HepG2 (cell line): ENCODE results near the gene FGF10. TPM values are rescaled to one million over a fixed set of nuclear protein-coding genes. Genes with fewer than 3 reads are reported as not detected.

Source experiments
- ATAC-seq: fragments of 200-7000 bp; cut with Tn5 transposase; 3 replicates; pipeline ENCODE4 v1.9.1; 2020; ENCODE audit warnings: mild to moderate bottlenecking, moderate library complexity
- BruUV-seq: library from RNA; stranded (reverse); fragments of 400-500 nt; replicated peaks from 2 replicates; lab custom pipeline; 2021; lab: Mats Ljungman, UMichigan
- CTCF ChIA-PET: fragments of 300-600 bp; formaldehyde crosslinking; extraction: SDS; loops from one replicate; lab custom pipeline; 2021; ENCODE audit warnings: low total read pairs, inconsistent platforms, low intra/inter-chr PET ratio; lab: Yijun Ruan, JAX
- POLR2A ChIA-PET: fragments of 350-600 bp; sonication (Branson Sonifier 250); formaldehyde crosslinking; loops from one replicate; lab custom pipeline; 2020; ENCODE audit warnings: antibody characterized with exemption, inconsistent platforms; lab: Yijun Ruan, JAX
- DNase-seq: peaks from one replicate; pipeline ENCODE4 v3.0.0-alpha.2; 2015; ENCODE audit warnings: low spot score
- FAIRE-seq: peaks from 3 replicates; lab custom pipeline; 2011; peaks lifted over from hg19 to GRCh38; lab: Jason Lieb, UNC
- H2AFZ ChIP-seq: one replicate; pipeline ENCODE4 v1.6.1; 2011; ENCODE audit warnings: low read length, inconsistent platforms
- H3K27ac ChIP-seq: fragments of 300-600 bp; 3 replicates; pipeline ENCODE4 v1.8.0; 2011; ENCODE audit warnings: mixed run types, mild to moderate bottlenecking, mixed read lengths, low read length, inconsistent platforms; ENCODE audit not compliant: insufficient read depth; ENCODE audit errors: extremely low read length
- H3K27me3 ChIP-seq, 2 experiments: fragments of 200-600 bp in 1 of 2; 2 replicates in 1 of 2; 3 replicates in 1 of 2; pipeline versions ENCODE4 v1.6.0 to v1.8.0; 2011; ENCODE audit warnings: low read length in 2 of 2, mild to moderate bottlenecking in 2 of 2, moderate library complexity in 2 of 2, inconsistent platforms in 1 of 2; ENCODE audit not compliant: insufficient read depth in 2 of 2, control insufficient read depth in 1 of 2
- H3K36me3 ChIP-seq, 2 experiments: fragments of 200-600 bp in 1 of 2; replicated peaks in 1 of 2; 2 replicates in 1 of 2; 3 replicates in 1 of 2; pipeline versions ENCODE4 v1.5.1 to v1.8.0; 2011; ENCODE audit warnings: low read length in 2 of 2, inconsistent platforms in 1 of 2; ENCODE audit not compliant: insufficient read depth in 2 of 2, control insufficient read depth in 1 of 2
- H3K4me1 ChIP-seq: 2 replicates; pipeline ENCODE4 v1.5.1; 2012; ENCODE audit warnings: low read length, inconsistent platforms; ENCODE audit not compliant: insufficient read depth
- H3K4me2 ChIP-seq: 2 replicates; pipeline ENCODE4 v1.6.0; 2011; ENCODE audit warnings: low read depth, low read length, inconsistent platforms
- H3K4me3 ChIP-seq, 3 experiments: fragments of 200-600 bp in 1 of 3; sonication (generic), shearing (Covaris generic) in 1 of 3; replicated peaks in 1 of 3; 2 replicates each; pipeline ENCODE4 v1.5.1; 2011 to 2016; ENCODE audit warnings: low read length in 3 of 3, inconsistent platforms in 2 of 3, low read depth in 2 of 3, mild to moderate bottlenecking in 2 of 3, control low read depth in 1 of 3, mixed read lengths in 1 of 3; ENCODE audit not compliant: insufficient read depth in 1 of 3
- H3K79me2 ChIP-seq: one replicate; pipeline ENCODE4 v1.6.1; 2011; ENCODE audit warnings: low read length, inconsistent platforms; ENCODE audit not compliant: insufficient read depth
- H3K9ac ChIP-seq: 2 replicates; pipeline ENCODE4 v1.6.0; 2011; ENCODE audit warnings: mild to moderate bottlenecking, low read depth, low read length, inconsistent platforms; ENCODE audit not compliant: insufficient read depth
- H3K9me3 ChIP-seq: 2 replicates; pipeline ENCODE4 v1.5.1; 2012; ENCODE audit warnings: mild to moderate bottlenecking, low read length
- H4K20me1 ChIP-seq: 2 replicates; pipeline ENCODE4 v1.6.0; 2011; ENCODE audit warnings: inconsistent platforms, mild to moderate bottlenecking, low read length, moderate library complexity; ENCODE audit not compliant: insufficient read depth
- ATRX ChIP-seq: sonication (generic); formaldehyde crosslinking; IDR thresholded peaks from 2 replicates; pipeline ENCODE4 v1.4.0; 2020; ENCODE audit warnings: missing genetic modification reagents, borderline replicate concordance
- CREB1 ChIP-seq, 2 experiments: fragments of 450-650 bp in 1 of 2; IDR thresholded peaks; 2 replicates each; pipeline ENCODE4 v1.6.1; 2016 to 2017; ENCODE audit warnings: control low read depth in 1 of 2, mild to moderate bottlenecking in 1 of 2, missing compliant biosample characterization in 1 of 2, missing genetic modification characterization in 1 of 2
- HCFC1 ChIP-seq: fragments of 150-350 bp; IDR thresholded peaks from 2 replicates; pipeline ENCODE4 v1.6.1; 2014; ENCODE audit warnings: low read depth, low read length
- HOXA7 ChIP-seq: sonication (generic); formaldehyde crosslinking; IDR thresholded peaks from 2 replicates; pipeline ENCODE4 v1.8.1; 2022; ENCODE audit warnings: mild to moderate bottlenecking, missing genetic modification reagents, moderate library complexity
- ISX ChIP-seq: sonication (generic); formaldehyde crosslinking; conservative IDR thresholded peaks from 2 replicates; pipeline ENCODE4 v1.5.0; 2020; ENCODE audit warnings: missing genetic modification reagents
- MEIS1 ChIP-seq: sonication (generic); formaldehyde crosslinking; IDR thresholded peaks from 2 replicates; pipeline ENCODE4 v1.9.0; 2021; ENCODE audit warnings: mild to moderate bottlenecking, missing genetic modification reagents, moderate library complexity, borderline replicate concordance
- NPAS2 ChIP-seq: sonication (generic); formaldehyde crosslinking; IDR thresholded peaks from 2 replicates; pipeline ENCODE4 v1.8.0; 2022; ENCODE audit warnings: mild to moderate bottlenecking, missing genetic modification reagents, borderline replicate concordance
- PRMT3 ChIP-seq: sonication (generic); formaldehyde crosslinking; IDR thresholded peaks from 2 replicates; pipeline ENCODE4 v1.8.1; 2022; ENCODE audit warnings: low read depth, mild to moderate bottlenecking, moderate library complexity, missing genetic modification reagents, borderline replicate concordance
- RXRB ChIP-seq: IDR thresholded peaks from 2 replicates; pipeline ENCODE4 v1.6.1; 2016; ENCODE audit warnings: borderline replicate concordance, missing genetic modification reagents, missing compliant biosample characterization
- SCMH1 ChIP-seq: sonication (generic); formaldehyde crosslinking; IDR thresholded peaks from 2 replicates; pipeline ENCODE4 v1.9.0; 2021; ENCODE audit warnings: missing genetic modification reagents, mild to moderate bottlenecking, borderline replicate concordance
- ZNF576 ChIP-seq: sonication (generic); formaldehyde crosslinking; IDR thresholded peaks from 2 replicates; pipeline ENCODE4 v1.4.0; 2020; ENCODE audit warnings: mild to moderate bottlenecking, missing genetic modification reagents
- ZSCAN20 ChIP-seq: sonication (generic); formaldehyde crosslinking; IDR thresholded peaks from 2 replicates; pipeline ENCODE4 v1.4.0; 2020; ENCODE audit warnings: missing genetic modification reagents, mild to moderate bottlenecking, borderline replicate concordance
- WGBS: methylation state at CpG from one replicate; pipeline ENCODE4 v1.1.6; 2017; ENCODE audit warnings: low lambda C conversion rate; 5-methylcytosine and 5-hydroxymethylcytosine counted together
- in situ Hi-C: cut with HindIII; loops from 2 replicates; pipeline ENCODE4 v1.10.0; 2017; ENCODE audit warnings: low pct_unique_long_range_greater_than_20kb; ENCODE audit not compliant: extremely low pct_ligation_motif_present
- intact Hi-C: fragments of 100-400 bp; cut with micrococcal nuclease; formaldehyde crosslinking; loops from one replicate; pipeline ENCODE4 v1.10.0; 2022; ENCODE audit not compliant: unreplicated experiment
- polyA plus RNA-seq, 8 experiments: library from polyadenylated mRNA; depleted of rRNA in 3 of 8; stranded (reverse) in 7 of 8; unstranded in 1 of 8; fragments of >200 nt; fragmentation: Illumina TruSeq in 4 of 8; extraction: Trizol in 4 of 8; gene quantifications; 2 replicates each; pipeline versions ENCODE4 v1.2.1 to v1.2.3, GENCODE V29; 2011 to 2016; ENCODE audit warnings: low read depth in 4 of 8, missing spikeins in 1 of 8, mixed read lengths in 1 of 8; ENCODE audit not compliant: insufficient read depth in 1 of 8
- total RNA-seq, 5 experiments: library from RNA; depleted of rRNA; stranded (reverse); fragments of >200 nt; fragmentation: Illumina TruSeq; extraction: Trizol; gene quantifications; 2 replicates each; pipeline ENCODE4 v1.2.3, GENCODE V29; 2016; ENCODE audit warnings: low read depth in 1 of 5
- TF ChIP-seq, protein P1 (sequence below): sonication (generic); formaldehyde crosslinking; IDR thresholded peaks from 2 replicates; pipeline ENCODE4 v1.4.0; 2020; ENCODE audit warnings: missing genetic modification reagents

FGF10 gene
- total and polyA plus RNA-seq, 2 of the 13 experiments (the other 11 are each of a cell fraction or from before 2014, with no cell fraction given), result not detected

DNA sequence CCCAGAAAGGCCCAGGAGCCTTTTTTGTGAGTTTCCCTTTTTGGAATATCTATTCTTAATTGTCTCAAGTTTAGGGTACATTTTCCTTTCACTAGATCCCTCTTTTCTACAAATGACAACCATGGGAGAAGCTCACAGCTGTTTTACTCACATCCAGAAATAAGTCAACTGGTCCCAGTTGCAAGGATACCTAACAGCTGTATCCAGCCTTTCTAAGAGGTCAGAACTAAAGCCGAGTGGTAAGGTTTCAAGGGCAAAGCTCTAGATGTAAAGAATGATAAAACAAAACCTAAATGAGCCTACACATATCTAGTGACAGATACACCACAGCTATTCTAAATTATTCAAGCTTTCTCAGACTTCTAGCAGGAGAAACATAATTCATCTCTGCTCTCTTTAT lies 4.4 kb downstream of the FGF10 start:
- H3K36me3 ChIP-seq, result no peaks in the 10 kb centered on the region
- peaks cover 0 to 25% of the 10 kb centered on the region in 2 experiments; a peak in 4 of 5 replicates for H3K27me3 ChIP-seq
- H3K4me1 ChIP-seq, result no peaks in the 10 kb centered on the region
- H3K27ac ChIP-seq, result no peak overlapping the region
- DNase-seq (no peak), FAIRE-seq (no peak), ATAC-seq (no peak)
- CTCF ChIA-PET, result no interaction called here
- 6% methylated on average over 1 of the region's 1 CpG for WGBS
- TF ChIP-seq NPAS2 (CRISPR knock-in tag), result no peak
- POLR2A ChIA-PET, result no interaction called here
- H3K4me3 ChIP-seq, result no peak overlapping the region
- no peak overlapping the region for H3K4me2 ChIP-seq
- no peaks in the 10 kb centered on the region for H3K9me3 ChIP-seq
- no TSS peak for BruUV-seq
- no peak overlapping the region for H3K9ac ChIP-seq
- H4K20me1 ChIP-seq, result no peaks in the 10 kb centered on the region
- in situ Hi-C loops (no loop called here), intact Hi-C loops (no loop called here)
- H2AFZ ChIP-seq, result no peak overlapping the region
- no peaks in the 10 kb centered on the region for H3K79me2 ChIP-seq

GRCh38 chr5:44382894-44383293 lies 6.3 kb downstream of the FGF10 start:
- Histone ChIP-seq H3K4me3 (no peak overlapping the region), H3K9me3 (no peaks in the 10 kb centered on the region), H2AFZ (no peak overlapping the region), H3K79me2 (no peaks in the 10 kb centered on the region), H4K20me1 (no peaks in the 10 kb centered on the region), H3K27me3 (peaks cover 0 to 7% of the 10 kb centered on the region in 2 experiments; a peak in 1 of 5 replicates), H3K36me3 (no peaks in the 10 kb centered on the region), H3K9ac (no peak overlapping the region), H3K4me1 (no peaks in the 10 kb centered on the region), H3K27ac (no peak overlapping the region), H3K4me2 (no peak overlapping the region)
- ChIA-PET POLR2A (no interaction called here), CTCF (no interaction called here)
- ATAC-seq, result no peak
- intact Hi-C loops, result no loop called here
- no peak for FAIRE-seq
- TF ChIP-seq ZNF576 (CRISPR knock-in tag) (no peak), ATRX (CRISPR knock-in tag) (no peak), RXRB (CRISPR knock-in tag) (no peak), PRMT3 (CRISPR knock-in tag) (no peak), SCMH1 (CRISPR knock-in tag) (no peak), HCFC1 (no peak), CREB1 (IDR thresholded peaks at IDR 0.05) (no peak), CREB1 (CRISPR knock-in tag; IDR thresholded peaks at IDR 0.05) (no peak), ISX (CRISPR knock-in tag) (no peak), HOXA7 (no peak), ZSCAN20 (CRISPR knock-in tag) (no peak), MEIS1 (CRISPR knock-in tag) (no peak)
- TF ChIP-seq, protein P1, sequence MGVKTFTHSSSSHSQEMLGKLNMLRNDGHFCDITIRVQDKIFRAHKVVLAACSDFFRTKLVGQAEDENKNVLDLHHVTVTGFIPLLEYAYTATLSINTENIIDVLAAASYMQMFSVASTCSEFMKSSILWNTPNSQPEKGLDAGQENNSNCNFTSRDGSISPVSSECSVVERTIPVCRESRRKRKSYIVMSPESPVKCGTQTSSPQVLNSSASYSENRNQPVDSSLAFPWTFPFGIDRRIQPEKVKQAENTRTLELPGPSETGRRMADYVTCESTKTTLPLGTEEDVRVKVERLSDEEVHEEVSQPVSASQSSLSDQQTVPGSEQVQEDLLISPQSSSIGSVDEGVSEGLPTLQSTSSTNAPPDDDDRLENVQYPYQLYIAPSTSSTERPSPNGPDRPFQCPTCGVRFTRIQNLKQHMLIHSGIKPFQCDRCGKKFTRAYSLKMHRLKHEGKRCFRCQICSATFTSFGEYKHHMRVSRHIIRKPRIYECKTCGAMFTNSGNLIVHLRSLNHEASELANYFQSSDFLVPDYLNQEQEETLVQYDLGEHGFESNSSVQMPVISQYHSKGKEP (CRISPR knock-in tag), result no peak
- no TSS peak for BruUV-seq
- no peak for DNase-seq
- in situ Hi-C loops, result no loop called here
